Fibroblast of peridontal ligament (primary cell): Measurements from ENCODE around the gene ALDH1A1.

Source experiments
- DNase-seq: peaks from one replicate; pipeline ENCODE4 v3.0.0-alpha.2; 2010; ENCODE audit errors: extremely low read depth

Gene ALDH1A1

GRCh38 chr9:72952914-72953313, at the start of gene ALDH1A1:
TSS of gene ALDH1A1 (minus strand) at chr9:72953053. CDS start at chr9:72953000, 53 bp downstream.
- no peak for DNase-seq

GRCh38 chr9:73001860-73002259, 49.0 kb upstream of the ALDH1A1 start:
- no peak for DNase-seq

- no peak for DNase-seq
Measured at GRCh38 chr9:72998363-72998762, 45.5 kb upstream of the ALDH1A1 start.

GRCh38 chr9:72997387-72997995, 44.6 kb upstream of the ALDH1A1 start:
- no peak for DNase-seq

- no peak for DNase-seq
Measured at GRCh38 chr9:72996684-72997314, 43.9 kb upstream of the ALDH1A1 start.

- no peak for DNase-seq
Measured at GRCh38 chr9:72996114-72996513, 43.3 kb upstream of the ALDH1A1 start.

- no peak for DNase-seq
Measured at GRCh38 chr9:72995131-72996024, 42.5 kb upstream of the ALDH1A1 start.

GRCh38 chr9:72991772-72992171, 38.9 kb upstream of the ALDH1A1 start:
- DNase-seq = no peak

GRCh38 chr9:72990397-72991182, 37.7 kb upstream of the ALDH1A1 start:
- DNase-seq = no peak

- DNase-seq = no peak
Measured at GRCh38 chr9:72986522-72987116, 33.8 kb upstream of the ALDH1A1 start.

- DNase-seq = no peak
Measured at GRCh38 chr9:72985746-72986145, 32.9 kb upstream of the ALDH1A1 start.

- no peak for DNase-seq
Measured at GRCh38 chr9:72984991-72985390, 32.1 kb upstream of the ALDH1A1 start.

- DNase-seq = no peak
Measured at GRCh38 chr9:72984226-72984947, 31.5 kb upstream of the ALDH1A1 start.

GRCh38 chr9:72983512-72984225, 30.8 kb upstream of the ALDH1A1 start:
- no peak for DNase-seq

- no peak for DNase-seq
Measured at GRCh38 chr9:72983056-72983455, 30.2 kb upstream of the ALDH1A1 start.

- no peak for DNase-seq
Measured at GRCh38 chr9:72982146-72982799, 29.4 kb upstream of the ALDH1A1 start.

- no peak for DNase-seq
Measured at GRCh38 chr9:72981433-72981832, 28.6 kb upstream of the ALDH1A1 start.

- no peak for DNase-seq
Measured at GRCh38 chr9:72980600-72981265, 27.9 kb upstream of the ALDH1A1 start.

- no peak for DNase-seq
Measured at GRCh38 chr9:72980183-72980582, 27.3 kb upstream of the ALDH1A1 start.
